ENCODE results near the gene GDA.

Gene GDA

GRCh38 chr9:72185561-72185960, 36.3 kb downstream of the GDA start:
- no peak overlapping the region for H3K27ac ChIP-seq
- no peak for DNase-seq (ENCODE audit: low spot score)
- TF ChIP-seq, protein P1, sequence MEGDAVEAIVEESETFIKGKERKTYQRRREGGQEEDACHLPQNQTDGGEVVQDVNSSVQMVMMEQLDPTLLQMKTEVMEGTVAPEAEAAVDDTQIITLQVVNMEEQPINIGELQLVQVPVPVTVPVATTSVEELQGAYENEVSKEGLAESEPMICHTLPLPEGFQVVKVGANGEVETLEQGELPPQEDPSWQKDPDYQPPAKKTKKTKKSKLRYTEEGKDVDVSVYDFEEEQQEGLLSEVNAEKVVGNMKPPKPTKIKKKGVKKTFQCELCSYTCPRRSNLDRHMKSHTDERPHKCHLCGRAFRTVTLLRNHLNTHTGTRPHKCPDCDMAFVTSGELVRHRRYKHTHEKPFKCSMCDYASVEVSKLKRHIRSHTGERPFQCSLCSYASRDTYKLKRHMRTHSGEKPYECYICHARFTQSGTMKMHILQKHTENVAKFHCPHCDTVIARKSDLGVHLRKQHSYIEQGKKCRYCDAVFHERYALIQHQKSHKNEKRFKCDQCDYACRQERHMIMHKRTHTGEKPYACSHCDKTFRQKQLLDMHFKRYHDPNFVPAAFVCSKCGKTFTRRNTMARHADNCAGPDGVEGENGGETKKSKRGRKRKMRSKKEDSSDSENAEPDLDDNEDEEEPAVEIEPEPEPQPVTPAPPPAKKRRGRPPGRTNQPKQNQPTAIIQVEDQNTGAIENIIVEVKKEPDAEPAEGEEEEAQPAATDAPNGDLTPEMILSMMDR (IDR thresholded peaks at IDR 0.05): no peak
- H3K4me3 ChIP-seq: no peak overlapping the region

DNA sequence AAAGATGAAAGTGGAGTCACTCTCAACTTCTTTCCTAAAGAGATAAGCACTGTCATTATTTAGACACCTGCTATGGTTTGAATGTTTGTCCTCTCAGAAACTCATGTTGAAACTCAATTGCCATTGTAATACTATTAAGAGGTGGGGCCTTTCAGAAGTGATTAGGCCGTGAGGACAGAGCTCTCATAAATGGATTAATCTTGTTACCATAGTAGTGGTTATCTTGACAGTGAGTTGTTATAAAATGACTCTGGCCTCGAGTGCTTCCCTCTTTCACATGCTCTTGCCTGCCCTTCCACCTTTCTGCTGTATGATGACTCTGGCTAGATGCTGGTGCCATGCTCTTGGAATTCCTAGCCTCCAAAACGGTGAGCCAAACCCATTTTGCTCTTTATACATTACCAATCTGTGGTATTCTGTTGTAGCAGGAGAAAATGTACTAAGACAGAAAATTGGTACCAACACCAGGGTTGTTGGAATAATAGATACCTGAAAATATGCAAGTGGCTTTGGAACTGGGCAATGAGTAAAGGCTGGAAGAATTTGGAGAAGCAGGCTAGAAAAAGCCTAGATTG, 38.0 kb downstream of the GDA start:
- TF ChIP-seq, protein P1 (IDR thresholded peaks at IDR 0.05): no peak
- DNase-seq (ENCODE audit: low spot score): no peak
- no peak overlapping the region for H3K27ac ChIP-seq
- no peak overlapping the region for H3K4me3 ChIP-seq

- DNase-seq (ENCODE audit: low spot score): no peak
- TF ChIP-seq, protein P1 (IDR thresholded peaks at IDR 0.05): no peak
- Histone ChIP-seq H3K4me3 (no peak overlapping the region), H3K27ac (no peak overlapping the region)
Observed at GRCh38 chr9:72188232-72188631, 39.0 kb downstream of the GDA start.

DNA sequence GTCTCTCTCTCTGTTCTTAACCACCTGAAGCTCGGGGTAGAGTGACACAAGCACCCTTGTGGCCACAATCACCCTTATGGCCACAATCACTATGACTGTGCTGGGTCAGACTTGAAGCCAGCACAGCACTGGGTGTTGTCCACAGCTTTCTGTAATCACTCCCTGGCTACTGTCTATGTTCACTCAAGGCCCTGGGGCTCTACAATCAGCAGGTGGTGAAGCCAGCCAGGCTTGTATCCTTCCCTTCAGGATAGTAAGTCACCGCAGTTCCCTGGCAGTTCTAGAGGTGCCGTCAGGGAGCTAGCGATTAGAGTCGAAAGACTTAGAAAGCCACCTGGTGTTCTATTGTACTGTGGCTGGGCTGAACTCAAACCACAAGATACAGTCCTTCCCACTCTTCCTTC, 44.2 kb downstream of the GDA start:
- TF ChIP-seq, protein P1 (IDR thresholded peaks at IDR 0.05): no peak
- no peak overlapping the region for H3K27ac ChIP-seq
- H3K4me3 ChIP-seq: no peak overlapping the region
- DNase-seq (ENCODE audit: low spot score): no peak

GRCh38 chr9:72199238-72199637, 50.0 kb downstream of the GDA start:
- no peak overlapping the region for H3K27ac ChIP-seq
- TF ChIP-seq, protein P1 (IDR thresholded peaks at IDR 0.05): no peak
- DNase-seq (ENCODE audit: low spot score): no peak

GRCh38 chr9:72200452-72200851, 51.2 kb downstream of the GDA start:
- no peak overlapping the region for H3K4me3 ChIP-seq
- TF ChIP-seq, protein P1 (IDR thresholded peaks at IDR 0.05): no peak
- no peak overlapping the region for H3K27ac ChIP-seq
- DNase-seq (ENCODE audit: low spot score): no peak

More at GRCh38 chr9:72199238-72199637, 50.0 kb downstream of the GDA start:
- no peak overlapping the region for H3K4me3 ChIP-seq

DNA sequence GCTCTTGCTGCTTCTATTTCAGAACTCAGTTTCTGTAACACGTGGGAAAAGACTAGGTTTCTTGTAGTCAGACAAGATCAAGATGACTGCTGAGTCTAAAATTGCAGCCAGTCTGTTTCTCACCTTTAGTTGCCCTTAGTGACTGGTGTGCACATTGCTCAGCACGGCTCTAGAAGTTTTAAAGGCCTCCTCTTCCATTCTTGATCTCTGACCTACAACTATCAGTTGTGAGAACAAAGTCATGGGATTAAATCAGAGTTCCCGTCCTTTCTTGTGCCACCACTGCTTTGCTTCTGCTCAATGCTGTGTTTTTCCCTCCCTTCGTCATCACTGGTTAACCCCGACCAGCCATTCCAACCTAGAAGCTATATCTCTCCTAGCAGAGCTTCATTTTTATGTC, 52.8 kb downstream of the GDA start:
- Histone ChIP-seq H3K27ac (no peak overlapping the region), H3K4me3 (no peak overlapping the region)
- TF ChIP-seq, protein P1 (IDR thresholded peaks at IDR 0.05): no peak
- no peak for DNase-seq (ENCODE audit: low spot score)

Measured in coronary artery (tissue), 2 donors.